PFSK-1 (cell line): ENCODE results near the gene PHF2.

ENCODE experiments used
- FOXP2 ChIP-seq: optimal IDR thresholded peaks from 2 replicates; pipeline ENCODE3; 2011; ENCODE audit warnings: borderline replicate concordance, control low read depth, inconsistent platforms; ENCODE audit not compliant: insufficient read depth; ENCODE audit errors: extremely low read length, extremely low read depth
- POLR2AphosphoS5 ChIP-seq: IDR thresholded peaks from 2 replicates; pipeline ENCODE4 v1.6.1; 2012; ENCODE audit warnings: low read depth, mild to moderate bottlenecking, control low read depth, low read length, moderate library complexity
- REST ChIP-seq, 2 experiments: IDR thresholded peaks; 2 replicates each; pipeline versions ENCODE4 v1.6.1 to v1.8.0; 2011 to 2012; ENCODE audit warnings: low read depth in 2 of 2, low read length in 2 of 2, control low read depth in 1 of 2, inconsistent platforms in 1 of 2, mild to moderate bottlenecking in 1 of 2, moderate library complexity in 1 of 2; ENCODE audit not compliant: insufficient read depth in 1 of 2
- SIN3A ChIP-seq: IDR thresholded peaks from 2 replicates; pipeline ENCODE4 v1.6.1; 2012; ENCODE audit warnings: mild to moderate bottlenecking, low read length, moderate library complexity, borderline replicate concordance; ENCODE audit not compliant: insufficient read depth
- TAF1 ChIP-seq: IDR thresholded peaks from 2 replicates; pipeline ENCODE4 v1.6.1; 2012; ENCODE audit warnings: low read length, control low read depth, borderline replicate concordance; ENCODE audit not compliant: insufficient read depth

DNA sequence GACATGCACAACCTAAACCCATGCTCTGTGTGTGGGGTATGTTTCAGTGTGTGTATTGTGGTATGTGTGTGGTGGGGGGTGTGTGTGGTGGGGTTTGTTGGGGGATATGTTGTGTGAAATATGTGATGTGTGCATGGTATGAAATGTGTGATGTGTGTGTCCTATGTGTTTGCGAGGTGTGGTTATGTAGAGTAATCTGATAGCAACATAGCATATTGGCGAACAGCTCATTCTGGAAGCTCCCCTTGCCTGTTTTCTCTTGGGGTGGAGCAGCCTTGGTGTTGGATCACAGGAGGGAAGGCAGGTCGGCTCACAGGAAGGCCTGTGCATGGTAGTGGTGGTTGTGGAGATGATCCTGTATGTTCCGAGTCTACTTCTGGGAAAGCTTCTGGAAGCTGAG is 35.4 kb upstream of the PHF2 start:
- no peak for TF ChIP-seq REST (IDR thresholded peaks at IDR 0.05; ENCODE audit: insufficient read depth in 1 of 2, low read depth in 2 of 2, low read length in 2 of 2)
- TF ChIP-seq POLR2AphosphoS5, result no peak
- TF ChIP-seq SIN3A, result no peak
- no peak for TF ChIP-seq TAF1
- TF ChIP-seq FOXP2, result no peak
